CD4-positive, alpha-beta memory T cell (primary cell): ENCODE results near the gene ZNF774. TPM values are rescaled to one million over a fixed set of nuclear protein-coding genes. Genes with fewer than 3 reads are reported as not detected.

Experiments
- CTCF ChIA-PET: fragments of 350-600 bp; sonication (Branson Sonifier 250); formaldehyde crosslinking; loops from one replicate; lab custom pipeline; 2021; ENCODE audit warnings: inconsistent platforms; ENCODE audit not compliant: partially characterized antibody; lab: Charles Lee
- POLR2A ChIA-PET: fragments of 350-600 bp; sonication (Branson Sonifier 250); formaldehyde crosslinking; loops from one replicate; lab custom pipeline; 2021; ENCODE audit not compliant: partially characterized antibody; lab: Charles Lee
- DNase-seq, 5 donors: peaks; one replicate each; pipeline versions ENCODE4 v3.0.0 to v3.0.0-alpha.2; 2020 to 2022; ENCODE audit warnings: mixed read lengths in 1 of 5
- H3K27ac ChIP-seq: one replicate; pipeline ENCODE4 v1.7.0; 2013; ENCODE audit warnings: low read depth, low read length
- H3K27me3 ChIP-seq: 2 replicates; pipeline ENCODE4 v1.7.0; 2013; ENCODE audit warnings: mild to moderate bottlenecking, low read length, moderate library complexity; ENCODE audit not compliant: insufficient read depth
- H3K36me3 ChIP-seq: 2 replicates; pipeline ENCODE4 v1.7.0; 2013; ENCODE audit warnings: mild to moderate bottlenecking, low read length, moderate library complexity; ENCODE audit not compliant: insufficient read depth
- H3K4me1 ChIP-seq: 2 replicates; pipeline ENCODE4 v1.7.0; 2013; ENCODE audit warnings: mild to moderate bottlenecking, low read length, moderate library complexity; ENCODE audit not compliant: insufficient read depth
- H3K4me3 ChIP-seq, 2 donors: one replicate each; pipeline ENCODE4 v1.7.0; 2013; ENCODE audit warnings: low read length in 2 of 2, mild to moderate bottlenecking in 1 of 2
- H3K9me3 ChIP-seq, 2 donors: one replicate each; pipeline ENCODE4 v1.7.0; 2013; ENCODE audit warnings: low read length in 2 of 2, control low read depth in 1 of 2; ENCODE audit not compliant: control insufficient read depth in 1 of 2
- H3K27ac Mint-ChIP-seq, 7 donors: one replicate each; pipeline ENCODE4 v1.8.0; 2020 to 2021; ENCODE audit warnings: mixed read lengths in 7 of 7, mild to moderate bottlenecking in 6 of 7, inconsistent platforms in 3 of 7, moderate library complexity in 3 of 7
- H3K27me3 Mint-ChIP-seq, 2 donors: one replicate each; pipeline ENCODE4 v1.8.0; 2020 to 2021; ENCODE audit warnings: mixed read lengths in 2 of 2
- H3K36me3 Mint-ChIP-seq, 2 donors: one replicate each; pipeline ENCODE4 v1.8.0; 2020 to 2021; ENCODE audit warnings: mixed read lengths in 2 of 2, inconsistent platforms in 1 of 2, mild to moderate bottlenecking in 1 of 2
- H3K4me1 Mint-ChIP-seq, 4 donors: one replicate each; pipeline ENCODE4 v1.8.0; 2020 to 2021; ENCODE audit warnings: mixed read lengths in 4 of 4, mild to moderate bottlenecking in 1 of 4
- H3K4me3 Mint-ChIP-seq, 8 donors: one replicate each; pipeline ENCODE4 v1.8.0; 2020 to 2021; ENCODE audit warnings: mixed read lengths in 8 of 8, mild to moderate bottlenecking in 7 of 8, moderate library complexity in 6 of 8, inconsistent platforms in 3 of 8
- H3K9me3 Mint-ChIP-seq, 8 donors: one replicate each; pipeline ENCODE4 v1.8.0; 2020 to 2021; ENCODE audit warnings: mixed read lengths in 8 of 8, mild to moderate bottlenecking in 5 of 8, inconsistent platforms in 3 of 8, moderate library complexity in 1 of 8
- intact Hi-C: fragments of 100-400 bp; cut with micrococcal nuclease; formaldehyde crosslinking; loops from one replicate; pipeline ENCODE4 v1.15.1; 2023
- polyA plus RNA-seq, 2 donors: library from polyadenylated mRNA; unstranded; fragments of 300-500 nt; fragmentation: Illumina TruSeq; gene quantifications; one replicate each; pipeline ENCODE4 v1.2.3, GENCODE V29; 2021
- total RNA-seq, 2 experiments: library from RNA; stranded (reverse); gene quantifications; one replicate each; pipeline ENCODE4 v1.2.3, GENCODE V29; 2021

ZNF774 gene
- total and polyA plus RNA-seq, 4 experiments from 2014 or later: 0.78 to 0.81 TPM; not detected in 2

DNA sequence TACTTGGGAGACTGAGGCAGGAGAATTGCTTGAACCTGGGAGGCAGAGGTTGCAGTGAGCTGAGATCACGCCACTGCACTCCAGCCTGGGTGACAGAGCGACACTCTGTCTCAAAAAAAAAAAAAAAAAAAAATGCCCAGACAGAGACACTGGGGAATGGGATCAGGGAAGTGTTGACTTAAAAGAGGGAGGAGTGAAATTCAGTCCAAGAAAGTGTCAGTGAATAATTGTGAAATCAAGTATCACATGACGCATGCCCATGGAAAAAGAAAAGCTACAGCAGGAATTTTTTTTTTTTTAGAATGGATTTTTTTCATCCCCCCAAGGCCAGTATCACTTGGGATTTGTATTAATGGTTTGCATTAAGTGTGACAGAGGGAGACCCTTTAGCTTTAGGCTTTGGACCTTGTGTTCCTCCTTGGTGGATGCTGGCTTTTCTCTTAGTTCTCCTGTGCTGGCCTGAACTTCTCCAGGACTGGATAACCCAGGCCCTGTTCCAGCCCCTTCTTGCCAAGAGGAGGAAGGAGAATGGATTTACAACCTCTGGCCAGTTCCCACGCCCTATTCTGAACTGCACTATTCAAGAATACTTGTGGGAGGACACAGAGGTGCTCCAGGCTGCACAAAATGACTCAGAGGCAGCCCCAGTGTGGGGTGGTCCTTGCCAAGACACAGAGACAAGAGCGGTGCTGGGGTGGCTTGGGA lies 36.7 kb upstream of the ZNF774 start:
- Mint-ChIP-seq H3K36me3 (no peaks in the 10 kb centered on the region), H3K9me3 (no peaks in the 10 kb centered on the region), H3K4me3 (no peak overlapping the region), H3K4me1 (peaks cover 5 to 6% (median 6%) of the 10 kb centered on the region in 4 donors), H3K27me3 (peaks cover 0 to 6% of the 10 kb centered on the region in 2 donors), H3K27ac (no peak overlapping the region)
- Histone ChIP-seq H3K4me3 (no peak overlapping the region), H3K4me1 (peaks cover 7% of the 10 kb centered on the region), H3K27me3 (no peaks in the 10 kb centered on the region), H3K36me3 (no peaks in the 10 kb centered on the region), H3K9me3 (no peaks in the 10 kb centered on the region), H3K27ac (no peak overlapping the region)
- ChIA-PET POLR2A (no interaction called here), CTCF (interaction anchor here (0.7 to 7.1 kb wide), 5 partner anchors 9 to 389 kb away, joined by 3 to 170 read pairs (median 3); no protein-coding TSS in a partner anchor)
- no peak for DNase-seq
- intact Hi-C loops: no loop called here

DNA sequence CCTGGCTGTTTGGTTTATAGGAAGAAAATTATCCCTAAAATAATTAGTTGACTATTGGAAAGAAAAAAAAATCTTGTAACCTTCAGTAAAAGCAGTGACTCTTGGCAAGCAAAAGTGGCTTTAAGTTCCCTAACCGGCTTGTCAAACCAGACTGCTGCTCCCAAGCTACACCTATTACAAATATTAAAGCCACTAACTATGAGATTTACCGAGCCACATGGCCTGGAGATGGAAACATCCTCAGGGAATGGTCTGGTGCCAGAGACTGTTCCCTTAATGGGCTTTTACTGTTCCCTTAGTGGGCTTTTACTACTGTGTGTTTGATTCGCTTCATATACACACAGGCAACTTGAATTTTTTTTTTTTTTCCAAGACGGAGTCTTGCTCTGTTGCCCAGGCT lies 35.9 kb upstream of the ZNF774 start:
- H3K4me3 Mint-ChIP-seq: no peak overlapping the region
- CTCF ChIA-PET: interaction anchor here (0.7 to 7.1 kb wide), 3 partner anchors 9 to 323 kb away, joined by 3 to 170 read pairs (median 3); no protein-coding TSS in a partner anchor
- Histone ChIP-seq H3K27ac (no peak overlapping the region), H3K4me3 (no peak overlapping the region), H3K9me3 (no peaks in the 10 kb centered on the region), H3K27me3 (no peaks in the 10 kb centered on the region), H3K4me1 (peaks cover 7% of the 10 kb centered on the region), H3K36me3 (no peaks in the 10 kb centered on the region)
- H3K9me3 Mint-ChIP-seq: no peaks in the 10 kb centered on the region
- peaks cover 5 to 8% (median 7%) of the 10 kb centered on the region in 4 donors for H3K4me1 Mint-ChIP-seq
- POLR2A ChIA-PET: no interaction called here
- no peak overlapping the region for H3K27ac Mint-ChIP-seq
- peaks cover 0 to 6% of the 10 kb centered on the region in 2 donors for H3K27me3 Mint-ChIP-seq
- no peak for DNase-seq
- H3K36me3 Mint-ChIP-seq: no peaks in the 10 kb centered on the region
- intact Hi-C loops: no loop called here

DNA sequence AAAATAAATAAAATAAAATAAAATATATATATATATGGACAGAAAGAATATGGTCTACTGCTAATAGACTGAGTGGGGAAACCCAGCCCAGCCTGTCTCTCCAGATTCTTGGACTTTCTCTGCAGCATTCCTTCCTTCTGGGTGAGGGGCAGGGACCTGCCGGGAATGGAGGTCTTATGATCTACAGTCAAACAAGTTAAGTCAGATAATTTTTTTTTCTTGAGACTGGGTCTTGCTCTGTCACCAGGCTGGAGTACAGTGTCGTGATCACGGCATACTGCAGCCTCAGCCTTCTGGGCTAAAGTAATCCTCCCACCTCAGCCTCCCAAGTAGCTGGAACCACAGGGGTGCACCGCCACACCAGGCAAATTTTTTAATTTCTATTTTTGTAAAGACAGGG lies 33.5 kb upstream of the ZNF774 start:
- intact Hi-C loops: no loop called here
- Histone ChIP-seq H3K27ac (no peak overlapping the region), H3K9me3 (no peaks in the 10 kb centered on the region), H3K36me3 (no peaks in the 10 kb centered on the region), H3K4me1 (peaks cover 7% of the 10 kb centered on the region), H3K4me3 (no peak overlapping the region), H3K27me3 (no peaks in the 10 kb centered on the region)
- peaks cover 5 to 8% (median 7%) of the 10 kb centered on the region in 4 donors for H3K4me1 Mint-ChIP-seq
- ChIA-PET CTCF (interaction anchor here (0.7 to 7.1 kb wide), 10 partner anchors 11 to 761 kb away, joined by 3 to 170 read pairs (median 18); partner anchors contain the start of gene ZNF774), POLR2A (no interaction called here)
- H3K27me3 Mint-ChIP-seq: peaks cover 0 to 6% of the 10 kb centered on the region in 2 donors
- no peak for DNase-seq
- no peaks in the 10 kb centered on the region for H3K9me3 Mint-ChIP-seq
- no peak overlapping the region for H3K27ac Mint-ChIP-seq
- H3K36me3 Mint-ChIP-seq: no peaks in the 10 kb centered on the region
- no peak overlapping the region for H3K4me3 Mint-ChIP-seq

DNA sequence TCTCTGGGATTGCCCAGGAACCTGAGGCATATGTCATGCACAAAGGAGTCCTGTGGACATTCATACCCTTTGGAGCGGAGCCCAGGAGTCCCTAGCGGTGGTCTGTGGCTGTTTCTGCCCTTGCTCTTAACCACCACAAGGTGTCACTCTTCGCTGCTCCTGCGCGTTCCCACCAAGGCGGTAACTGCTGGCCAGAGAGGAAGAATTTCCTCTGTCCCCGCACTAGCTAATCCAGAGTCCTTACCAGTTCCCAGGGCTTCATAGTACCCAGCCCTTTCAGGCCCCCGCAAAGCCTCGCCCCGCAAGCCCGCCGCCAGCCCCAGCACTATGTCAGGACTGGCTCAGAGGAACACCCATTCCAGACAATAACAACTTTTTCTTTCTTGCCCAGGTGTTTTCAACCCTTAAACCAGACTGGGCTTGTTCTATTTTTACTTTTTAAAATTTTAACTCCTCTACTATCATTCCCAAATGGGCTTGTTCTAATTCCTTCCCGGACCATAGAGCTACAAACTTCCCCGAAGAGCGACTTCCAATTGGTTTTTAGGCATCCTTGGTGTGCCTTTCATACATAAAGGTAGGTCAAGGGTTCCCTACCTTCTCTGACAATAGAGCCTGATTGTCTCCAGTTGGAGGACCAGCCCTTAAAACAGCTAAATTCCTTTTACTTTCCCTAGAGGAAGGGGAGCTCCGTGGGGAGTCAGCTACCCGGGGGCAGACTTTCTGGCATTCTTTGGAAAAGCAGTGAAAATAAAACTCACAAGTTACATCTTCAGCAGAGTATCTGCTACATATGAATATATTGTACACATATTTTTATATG lies 31.8 kb upstream of the ZNF774 start:
- H3K4me1 ChIP-seq: peaks cover 7% of the 10 kb centered on the region
- H3K27ac ChIP-seq: no peak overlapping the region
- Mint-ChIP-seq H3K27me3 (peaks cover 0 to 3% of the 10 kb centered on the region in 2 donors), H3K4me3 (peak overlapping the region in 2 of 8 donors; percentile 53 to 56), H3K27ac (peak overlapping the region in 2 of 7 donors; percentile 53 to 73), H3K36me3 (no peaks in the 10 kb centered on the region), H3K4me1 (peaks cover 5 to 8% (median 7%) of the 10 kb centered on the region in 4 donors), H3K9me3 (no peaks in the 10 kb centered on the region)
- H3K9me3 ChIP-seq: no peaks in the 10 kb centered on the region
- ChIA-PET POLR2A (interaction anchor here (0.7 to 1.3 kb wide), 3 partner anchors 68 to 397 kb away, joined by 3 to 8 read pairs (median 4); partner anchors contain the start of genes BLM and IQGAP1), CTCF (interaction anchor here (0.6 to 7.1 kb wide), 67 partner anchors 10 to 954 kb away, joined by 3 to 170 read pairs (median 5); partner anchors contain the start of gene ZNF774)
- intact Hi-C loops: loop anchor here (1.0 to 5.0 kb wide), 6 partner anchors 42 to 952 kb away; no protein-coding TSS in a partner anchor
- peak; percentile 64 to 71 (median 68) for DNase-seq
- no peak overlapping the region for H3K4me3 ChIP-seq
- no peaks in the 10 kb centered on the region for H3K36me3 ChIP-seq
- H3K27me3 ChIP-seq: no peaks in the 10 kb centered on the region

DNA sequence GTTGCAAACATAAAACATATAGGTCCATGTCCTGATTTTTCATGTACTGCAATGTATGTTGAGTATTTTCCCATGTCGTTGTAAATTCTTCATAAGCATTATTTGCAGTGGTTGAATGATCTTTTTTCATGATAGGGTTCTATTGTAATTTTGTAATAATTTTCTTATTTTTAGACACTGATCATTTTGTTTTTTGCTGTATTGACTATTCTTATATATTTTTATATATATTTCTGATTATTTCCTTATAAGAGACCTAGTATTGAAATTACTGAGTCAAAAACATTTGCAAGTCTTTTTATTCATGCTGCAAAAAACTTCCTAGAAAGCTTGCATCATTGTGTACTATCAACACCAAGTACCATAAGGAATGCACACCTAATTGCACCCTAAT lies 31.2 kb upstream of the ZNF774 start:
- H3K9me3 ChIP-seq: no peaks in the 10 kb centered on the region
- Mint-ChIP-seq H3K36me3 (no peaks in the 10 kb centered on the region), H3K4me3 (no peak overlapping the region), H3K9me3 (no peaks in the 10 kb centered on the region), H3K27ac (no peak overlapping the region), H3K4me1 (peaks cover 5 to 8% (median 7%) of the 10 kb centered on the region in 4 donors), H3K27me3 (peaks cover 0 to 3% of the 10 kb centered on the region in 2 donors)
- CTCF ChIA-PET: interaction anchor here (1.0 to 7.1 kb wide), 36 partner anchors 9 to 953 kb away, joined by 3 to 170 read pairs (median 6); no protein-coding TSS in a partner anchor
- POLR2A ChIA-PET: no interaction called here
- H3K27me3 ChIP-seq: no peaks in the 10 kb centered on the region
- no peak for DNase-seq
- H3K36me3 ChIP-seq: no peaks in the 10 kb centered on the region
- H3K4me3 ChIP-seq: no peak overlapping the region
- H3K4me1 ChIP-seq: peaks cover 7% of the 10 kb centered on the region
- H3K27ac ChIP-seq: no peak overlapping the region
- intact Hi-C loops: loop anchor here (1.0 to 5.0 kb wide), 6 partner anchors 41 to 951 kb away; no protein-coding TSS in a partner anchor

DNA sequence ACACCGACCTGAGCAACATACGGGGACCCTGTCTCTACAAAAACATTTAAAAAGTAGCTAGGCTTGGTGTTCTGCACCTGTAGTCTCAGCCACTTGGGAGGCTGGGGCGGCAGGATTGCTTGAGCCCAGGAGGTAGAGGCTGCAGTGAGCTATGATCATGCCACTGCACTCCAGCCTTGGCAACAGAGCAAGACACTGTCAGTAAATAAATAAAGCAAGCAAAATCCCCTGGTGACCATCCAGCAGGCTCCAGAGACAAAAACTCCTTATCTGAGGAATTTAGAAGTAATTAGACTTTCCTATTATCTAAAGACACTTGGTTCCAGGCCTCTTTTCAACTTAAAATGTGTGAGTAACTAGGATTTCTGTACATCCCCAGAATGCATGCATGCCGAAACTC lies 29.5 kb upstream of the ZNF774 start:
- H3K4me3 Mint-ChIP-seq: no peak overlapping the region
- Histone ChIP-seq H3K4me3 (no peak overlapping the region), H3K9me3 (no peaks in the 10 kb centered on the region), H3K27me3 (no peaks in the 10 kb centered on the region), H3K27ac (no peak overlapping the region), H3K36me3 (no peaks in the 10 kb centered on the region), H3K4me1 (peaks cover 7% of the 10 kb centered on the region)
- no peak overlapping the region for H3K27ac Mint-ChIP-seq
- H3K9me3 Mint-ChIP-seq: no peaks in the 10 kb centered on the region
- no peaks in the 10 kb centered on the region for H3K36me3 Mint-ChIP-seq
- ChIA-PET CTCF (interaction anchor here (1.7 kb wide), 1 partner anchor 160 kb away, joined by 5 read pairs; no protein-coding TSS in a partner anchor), POLR2A (no interaction called here)
- intact Hi-C loops: loop anchor here (5.0 kb wide), 1 partner anchor 950 kb away; no protein-coding TSS in a partner anchor
- H3K4me1 Mint-ChIP-seq: peaks cover 5 to 8% (median 7%) of the 10 kb centered on the region in 4 donors
- peaks cover 0 to 3% of the 10 kb centered on the region in 2 donors for H3K27me3 Mint-ChIP-seq
- DNase-seq: no peak
